Fibroblast of lung (primary cell): ENCODE data around the gene GABBR2.

Experiments used
- CTCF ChIP-seq, 2 donors: IDR thresholded peaks in 1 of 2; conservative IDR thresholded peaks in 1 of 2; 1 replicate in 1 of 2; 2 replicates in 1 of 2; pipeline ENCODE4 v1.5.1; 2011 to 2012; ENCODE audit warnings: low read length in 2 of 2, control low read depth in 1 of 2, inconsistent platforms in 1 of 2, low read depth in 1 of 2, mild to moderate bottlenecking in 1 of 2
- EZH2 ChIP-seq: IDR thresholded peaks from 2 replicates; pipeline ENCODE4 v1.5.1; 2012; ENCODE audit warnings: low read length, control low read depth, mild to moderate bottlenecking; ENCODE audit errors: missing control alignments

- TF ChIP-seq CTCF (conservative IDR thresholded peaks at IDR 0.05 in 1 of 2, IDR thresholded peaks at IDR 0.05 in 1 of 2; ENCODE audit: low read depth in 1 of 2, low read length in 2 of 2) (no peak), EZH2 (no peak)
Measured at GRCh38 chr9:98709968-98710965, 1.5 kb upstream of the GABBR2 start.
